DOHH2 (cell line): Measurements from ENCODE around the gene DHDDS.

Experiments used
- CTCF ChIP-seq: fragments of 200-600 bp; sonication (generic); IDR thresholded peaks from one replicate; pipeline ENCODE4 v1.5.1; 2014; ENCODE audit warnings: antibody characterized with exemption, mild to moderate bottlenecking, low read depth, low read length; ENCODE audit not compliant: poor library complexity, severe bottlenecking
- EZH2phosphoT487 ChIP-seq: fragments of 200-600 bp; sonication (generic); IDR thresholded peaks from 2 replicates; pipeline ENCODE4 v1.6.1; 2017; ENCODE audit warnings: borderline replicate concordance, mild to moderate bottlenecking, antibody characterized with exemption, low read length, moderate library complexity, mixed read lengths

- TF ChIP-seq CTCF, result no peak
- no peak for TF ChIP-seq EZH2phosphoT487
Measured at GRCh38 chr1:26518355-26518754, 86.2 kb downstream of the DHDDS start.
